ENCODE data around the gene UFC1.

Gene UFC1

DNA sequence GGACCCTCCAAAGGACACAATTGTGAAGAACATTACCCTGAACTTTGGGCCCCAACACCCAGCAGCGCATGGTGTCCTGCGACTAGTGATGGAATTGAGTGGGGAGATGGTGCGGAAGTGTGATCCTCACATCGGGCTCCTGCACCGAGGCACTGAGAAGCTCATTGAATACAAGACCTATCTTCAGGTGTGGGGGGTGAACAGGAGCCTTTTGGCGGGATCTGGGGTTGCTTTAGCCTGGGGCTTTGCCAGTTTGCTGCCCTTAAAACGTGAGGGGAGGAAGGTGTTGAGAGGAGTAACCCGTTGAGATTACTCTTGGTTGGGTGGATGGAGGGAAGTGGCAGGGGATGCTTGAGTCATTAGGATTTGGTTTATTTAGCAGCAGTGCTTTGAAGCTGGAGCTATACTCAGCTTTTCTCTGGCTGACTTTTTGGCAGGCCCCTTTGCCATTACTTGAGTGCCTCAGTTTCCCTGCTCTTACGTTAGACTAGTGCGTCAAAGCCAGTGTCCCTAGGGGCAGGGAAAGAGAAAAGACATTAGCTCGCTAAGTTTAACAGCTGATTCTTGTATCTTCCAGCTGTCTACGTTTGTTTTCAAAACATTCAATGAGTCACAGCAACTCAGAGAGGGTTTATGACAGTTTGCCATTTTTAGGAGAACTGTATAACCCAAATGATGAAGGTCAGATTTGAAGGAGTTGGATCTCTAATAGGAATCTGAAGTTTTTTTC, 52.8 kb downstream of the UFC1 start:
- no peak overlapping the region for H3K4me3 ChIP-seq (ENCODE audit: low read depth in 1 of 2, low read length in 2 of 2)
- H3K27ac ChIP-seq (ENCODE audit: low read length) = peak overlapping the region; percentile 82
- peaks cover 48 to 56% of the 10 kb centered on the region in 2 donors for H3K36me3 ChIP-seq (ENCODE audit: control insufficient read depth in 1 of 2, insufficient read depth in 2 of 2, low read length in 2 of 2)
- H3K4me1 ChIP-seq (ENCODE audit: control insufficient read depth in 1 of 2, insufficient read depth in 2 of 2, low read length in 2 of 2) = peaks cover 10 to 16% of the 10 kb centered on the region in 2 donors
- no peaks in the 10 kb centered on the region for H3K27me3 ChIP-seq (ENCODE audit: low read depth, low read length)
- H3K9me3 ChIP-seq (ENCODE audit: control insufficient read depth in 1 of 2, low read length in 2 of 2) = no peaks in the 10 kb centered on the region

DNA sequence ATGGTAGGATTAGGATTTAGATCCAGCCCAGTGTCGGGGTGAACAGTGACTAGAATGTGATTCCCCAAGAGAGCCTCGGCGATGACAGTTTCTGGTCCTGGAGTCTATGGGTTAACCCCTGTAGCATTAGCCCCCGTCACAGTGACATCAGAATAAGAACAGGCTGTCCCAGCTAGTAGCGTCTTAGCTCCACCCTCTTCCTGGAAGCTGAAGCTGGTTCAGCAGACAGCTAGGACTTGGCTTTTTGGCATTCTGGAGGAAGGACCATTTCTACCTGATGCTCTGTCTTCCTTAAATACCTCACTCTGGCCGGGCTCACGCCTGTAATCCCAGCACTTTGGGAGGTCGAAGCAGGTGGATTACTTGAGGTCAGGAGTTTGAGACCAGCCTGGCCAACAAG, 53.4 kb downstream of the UFC1 start:
- peaks cover 10 to 16% of the 10 kb centered on the region in 2 donors for H3K4me1 ChIP-seq (ENCODE audit: control insufficient read depth in 1 of 2, insufficient read depth in 2 of 2, low read length in 2 of 2)
- H3K27ac ChIP-seq (ENCODE audit: low read length) = peak overlapping the region; percentile 82
- no peaks in the 10 kb centered on the region for H3K27me3 ChIP-seq (ENCODE audit: low read depth, low read length)
- H3K4me3 ChIP-seq (ENCODE audit: low read depth in 1 of 2, low read length in 2 of 2) = no peak overlapping the region
- peaks cover 54 to 62% of the 10 kb centered on the region in 2 donors for H3K36me3 ChIP-seq (ENCODE audit: control insufficient read depth in 1 of 2, insufficient read depth in 2 of 2, low read length in 2 of 2)
- H3K9me3 ChIP-seq (ENCODE audit: control insufficient read depth in 1 of 2, low read length in 2 of 2) = no peaks in the 10 kb centered on the region

All from muscle layer of duodenum (tissue), 2 donors.